Mesodermal cell (in vitro differentiated cells): ENCODE measurements around the gene ZNF428.

Experiments used
- H3K27ac ChIP-seq: 2 replicates; pipeline ENCODE4 v1.7.0; 2013; ENCODE audit warnings: mild to moderate bottlenecking, low read depth, low read length, moderate library complexity; ENCODE audit not compliant: severe bottlenecking
- H3K36me3 ChIP-seq: 2 replicates; pipeline ENCODE4 v1.7.1; 2013; ENCODE audit warnings: mild to moderate bottlenecking, low read length, moderate library complexity; ENCODE audit not compliant: control insufficient read depth, insufficient read depth
- H3K4me1 ChIP-seq: one replicate; pipeline ENCODE4 v1.7.1; 2013; ENCODE audit warnings: mild to moderate bottlenecking, low read length; ENCODE audit not compliant: insufficient read depth, control insufficient read depth, poor library complexity, severe bottlenecking
- H3K4me3 ChIP-seq: 2 replicates; pipeline ENCODE4 v1.7.0; 2013; ENCODE audit warnings: low read length, control low read depth, mild to moderate bottlenecking; ENCODE audit not compliant: insufficient read depth, poor library complexity, severe bottlenecking; ENCODE audit errors: extremely low read depth
- H3K9me3 ChIP-seq: 2 replicates; pipeline ENCODE4 v1.7.1; 2013; ENCODE audit warnings: mild to moderate bottlenecking, low read length, moderate library complexity; ENCODE audit not compliant: control insufficient read depth
- WGBS, 2 experiments: methylation state at CpG; one replicate each; pipeline ENCODE4 v1.1.5; 2013; ENCODE audit warnings: missing lambda C conversion rate in 2 of 2; ENCODE audit not compliant: insufficient coverage in 2 of 2; 5-methylcytosine and 5-hydroxymethylcytosine counted together

ZNF428 gene

DNA sequence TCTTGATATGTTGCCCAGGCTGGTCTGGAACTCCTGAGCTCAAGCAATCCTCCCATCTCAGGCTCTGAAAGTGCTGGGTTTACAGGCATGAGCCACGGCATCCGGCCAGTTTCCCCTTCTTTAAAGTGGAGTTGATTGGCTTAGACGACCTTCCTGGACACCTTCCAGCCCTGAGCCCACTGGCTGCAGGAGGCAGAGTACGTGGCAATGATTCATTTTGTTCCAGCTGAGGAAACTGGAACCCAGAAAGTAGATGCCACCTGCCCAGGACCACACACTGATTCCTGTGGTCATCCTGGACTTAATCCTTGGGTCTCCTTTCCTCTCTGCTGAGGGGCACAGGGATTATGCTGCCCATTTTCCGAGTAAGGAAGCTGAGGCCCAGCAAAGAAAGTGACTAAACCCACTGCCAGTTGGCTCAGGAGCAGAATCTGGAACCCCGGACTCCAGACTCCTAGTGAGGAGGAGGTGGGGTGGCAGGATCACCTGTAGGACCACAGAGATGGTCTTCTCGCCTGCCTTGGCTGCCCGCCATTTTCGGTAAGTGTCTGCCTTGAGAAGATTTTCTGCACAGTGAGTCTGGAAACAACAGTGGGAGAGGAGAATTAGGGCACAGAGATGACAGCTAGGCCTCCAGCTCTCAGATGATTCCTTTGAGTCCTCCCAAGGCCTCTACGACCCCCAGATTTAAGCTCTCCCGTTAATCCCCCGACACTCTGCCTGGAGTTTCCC lies 44.8 kb downstream of the ZNF428 start:
- Histone ChIP-seq H3K36me3 (peaks cover 9% of the 10 kb centered on the region), H3K4me3 (peak overlapping the region; percentile 90), H3K27ac (peak overlapping the region; percentile 77), H3K4me1 (peaks cover 7% of the 10 kb centered on the region), H3K9me3 (no peaks in the 10 kb centered on the region)
- 65 to 66% methylated on average over 10 to 12 of the region's 12 CpGs for WGBS, 2 experiments

DNA sequence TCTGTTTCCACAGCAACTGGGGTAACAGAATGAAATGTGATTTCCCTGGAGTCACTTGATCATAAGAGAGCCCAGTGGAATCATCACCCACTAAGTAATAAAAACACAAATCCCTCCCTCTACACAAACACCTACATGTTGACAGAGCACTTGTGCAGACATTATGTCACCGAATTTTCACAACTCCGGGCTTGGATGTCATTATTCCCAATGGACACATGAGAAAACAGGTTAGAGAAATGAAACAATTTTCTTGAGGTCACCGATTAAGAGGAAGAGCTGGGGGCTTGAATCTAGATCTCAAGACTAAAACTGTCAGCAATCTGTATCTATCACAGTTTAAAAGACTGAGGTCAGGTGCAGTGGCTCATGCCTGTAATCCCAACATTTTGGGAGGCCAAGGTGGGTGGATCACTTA lies 47.2 kb downstream of the ZNF428 start:
- no peak overlapping the region for H3K4me3 ChIP-seq
- peaks cover 7% of the 10 kb centered on the region for H3K4me1 ChIP-seq
- H3K27ac ChIP-seq = no peak overlapping the region
- 84 to 97% methylated on average over 3 of the region's 3 CpGs for WGBS, 2 experiments
- peaks cover 15% of the 10 kb centered on the region for H3K36me3 ChIP-seq
- no peaks in the 10 kb centered on the region for H3K9me3 ChIP-seq

DNA sequence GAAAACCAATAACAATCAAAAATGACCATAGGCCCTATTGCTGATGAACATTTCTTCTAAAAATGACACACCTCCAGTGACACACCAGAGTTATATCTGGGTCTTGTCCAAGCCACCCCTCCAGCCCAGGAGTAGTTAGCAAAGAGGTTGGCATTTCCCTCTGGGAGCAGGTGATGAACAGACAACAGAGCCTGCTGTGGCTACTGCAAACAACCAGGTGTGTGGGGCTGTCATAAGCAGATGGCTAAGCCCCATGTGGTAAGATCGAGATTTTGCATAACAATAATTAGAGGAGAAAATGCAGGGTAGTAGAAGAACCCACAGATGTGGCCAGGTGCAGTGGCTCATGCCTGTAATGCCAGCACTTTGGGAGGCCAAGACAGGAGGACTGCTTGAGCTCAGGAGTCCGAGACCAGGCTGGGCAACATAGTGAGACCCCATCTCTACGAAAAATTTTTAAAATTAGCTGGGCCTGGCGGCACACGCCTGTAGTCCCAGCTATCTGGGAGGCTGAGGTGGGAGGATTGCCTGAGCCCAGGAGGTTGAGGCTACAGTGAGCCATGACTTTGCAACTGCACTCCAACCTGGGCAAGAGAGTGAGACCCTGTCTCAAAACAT lies 49.1 kb downstream of the ZNF428 start:
- Histone ChIP-seq H3K36me3 (peaks cover 15% of the 10 kb centered on the region), H3K27ac (no peak overlapping the region), H3K9me3 (no peaks in the 10 kb centered on the region), H3K4me1 (peaks cover 4% of the 10 kb centered on the region), H3K4me3 (no peak overlapping the region)
- WGBS, 2 experiments = 93 to 98% methylated on average over 5 of the region's 5 CpGs

DNA sequence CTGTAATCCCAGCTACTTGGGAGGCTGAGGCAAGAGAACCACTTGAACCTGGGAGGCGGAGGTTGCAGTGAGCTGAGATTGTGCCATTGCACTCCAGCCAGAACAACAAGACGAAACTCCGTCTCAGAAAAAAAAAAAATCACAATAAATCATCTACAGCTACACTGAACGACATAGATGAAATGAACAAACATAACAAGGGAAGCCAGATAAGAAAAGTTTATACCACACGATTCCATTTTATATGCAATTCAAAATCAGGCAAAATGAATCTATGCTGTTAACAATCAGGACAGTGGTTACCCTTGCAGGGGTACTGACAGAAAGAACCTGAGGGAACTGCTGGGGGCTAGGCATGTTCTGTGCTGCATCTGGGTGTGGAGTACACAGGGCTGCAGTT lies 49.8 kb downstream of the ZNF428 start:
- peaks cover 4% of the 10 kb centered on the region for H3K4me1 ChIP-seq
- 96 to 100% methylated on average over 3 to 5 of the region's 5 CpGs for WGBS, 2 experiments
- H3K36me3 ChIP-seq = peaks cover 15% of the 10 kb centered on the region
- H3K27ac ChIP-seq = no peak overlapping the region
- no peak overlapping the region for H3K4me3 ChIP-seq
- H3K9me3 ChIP-seq = no peaks in the 10 kb centered on the region

DNA sequence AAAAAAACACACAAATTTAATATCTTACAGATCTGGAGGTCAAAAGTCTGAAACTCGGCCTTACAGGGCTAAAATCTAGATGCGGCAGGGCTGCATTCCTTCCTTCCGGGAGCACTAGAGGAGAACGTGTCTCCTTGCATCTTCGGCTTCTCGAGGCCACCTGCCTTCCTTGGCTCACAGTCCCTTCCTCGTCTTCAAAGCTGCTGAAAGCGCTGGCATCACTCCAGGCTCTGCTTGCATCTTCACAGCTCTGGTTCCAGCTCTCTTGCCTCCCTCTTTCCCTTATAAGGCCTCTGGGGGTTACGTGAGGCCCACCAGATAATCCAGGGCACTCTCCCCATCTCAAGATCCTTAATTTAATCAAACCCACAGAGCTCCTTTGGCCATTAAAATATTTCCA lies 54.6 kb downstream of the ZNF428 start:
- H3K36me3 ChIP-seq = peaks cover 26% of the 10 kb centered on the region
- no peaks in the 10 kb centered on the region for H3K9me3 ChIP-seq
- no peak overlapping the region for H3K27ac ChIP-seq
- WGBS, 2 experiments = 94% methylated on average over 9 of the region's 9 CpGs
- H3K4me3 ChIP-seq = no peak overlapping the region
- no peaks in the 10 kb centered on the region for H3K4me1 ChIP-seq

DNA sequence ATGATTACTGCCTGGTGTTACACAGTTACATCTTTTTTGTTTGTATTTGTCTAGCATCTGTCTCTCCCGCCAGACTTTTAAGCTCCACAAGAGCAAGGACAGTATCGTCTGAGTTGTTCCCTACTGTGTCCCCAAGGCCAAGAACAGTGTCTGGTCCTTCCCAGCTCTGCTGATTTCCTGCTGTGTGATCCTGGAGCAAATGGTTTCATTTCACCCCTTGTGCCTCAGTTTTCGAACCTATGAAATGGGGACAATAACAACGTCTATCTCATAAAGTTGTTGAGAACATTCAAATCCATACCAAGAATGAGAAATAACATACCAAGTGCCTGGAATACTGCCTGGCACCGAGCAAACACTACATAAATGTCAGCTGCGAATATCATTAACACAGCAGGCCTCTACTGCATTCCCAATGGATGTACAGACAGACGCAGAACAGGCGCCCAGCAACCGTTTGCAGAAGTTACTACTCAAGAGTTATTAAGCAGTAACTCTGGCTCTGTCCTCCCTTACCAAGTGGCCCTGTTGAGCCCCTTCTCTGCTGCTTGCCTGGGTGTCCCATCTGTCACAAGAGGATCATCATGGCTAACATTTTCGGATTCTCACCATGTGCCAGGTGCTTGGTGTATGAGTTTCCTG lies 55.5 kb downstream of the ZNF428 start:
- 84 to 86% methylated on average over 9 to 10 of the region's 10 CpGs for WGBS, 2 experiments
- Histone ChIP-seq H3K4me1 (no peaks in the 10 kb centered on the region), H3K4me3 (no peak overlapping the region), H3K9me3 (no peaks in the 10 kb centered on the region), H3K36me3 (peaks cover 30% of the 10 kb centered on the region), H3K27ac (no peak overlapping the region)

DNA sequence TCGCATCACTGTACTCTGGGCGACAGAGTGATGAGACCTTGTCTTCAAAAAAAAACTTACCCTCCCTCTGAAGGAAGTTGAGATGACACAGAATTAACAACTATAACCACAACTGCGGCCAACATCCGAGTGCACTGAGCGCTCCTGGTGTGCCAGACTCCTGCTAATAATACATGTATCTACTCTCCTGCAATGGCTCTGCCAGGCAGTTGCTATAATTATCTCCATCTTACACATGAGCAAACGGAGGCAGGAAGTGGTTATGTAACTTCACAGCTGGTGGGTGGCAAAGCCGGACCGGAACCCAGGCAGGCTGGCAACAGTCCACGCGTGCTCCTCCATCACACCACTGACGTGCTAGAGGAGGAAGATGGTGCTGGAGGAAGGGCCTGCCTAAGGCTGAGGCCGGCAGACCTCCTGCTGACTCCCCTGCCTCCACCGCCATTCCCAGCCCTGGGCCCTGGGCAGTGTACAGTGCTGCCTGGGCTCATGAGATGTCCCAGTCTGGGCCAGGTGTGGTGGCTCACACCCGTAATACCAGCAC lies 56.7 kb downstream of the ZNF428 start:
- 96 to 98% methylated on average over 5 to 13 of the region's 14 CpGs for WGBS, 2 experiments

DNA sequence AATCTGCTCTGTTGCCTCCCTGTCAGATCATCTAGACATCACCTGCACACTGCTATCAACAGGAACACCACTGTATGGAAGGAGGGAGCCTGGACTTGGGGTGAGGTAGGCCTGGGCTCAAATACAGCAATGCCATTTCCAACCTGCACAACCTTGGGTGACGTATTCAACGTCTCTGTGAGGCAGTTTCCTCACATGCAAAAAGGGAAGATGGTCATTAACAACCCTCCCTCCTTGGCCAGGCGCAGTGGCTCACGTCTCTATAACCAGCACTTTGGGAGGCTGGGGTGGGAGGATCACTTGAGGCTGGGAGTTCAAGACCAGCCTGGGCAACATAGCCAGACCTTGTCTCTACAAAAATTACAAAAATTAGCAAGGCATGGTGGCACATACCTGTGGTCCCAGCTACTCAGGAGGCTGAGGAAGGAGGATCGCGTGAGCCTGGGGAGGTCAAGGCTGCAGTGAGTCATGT lies 57.2 kb downstream of the ZNF428 start:
- WGBS, 2 experiments = 86 to 100% methylated on average over 4 to 5 of the region's 6 CpGs
- Histone ChIP-seq H3K36me3 (peaks cover 39% of the 10 kb centered on the region), H3K27ac (no peak overlapping the region), H3K4me1 (no peaks in the 10 kb centered on the region), H3K4me3 (no peak overlapping the region), H3K9me3 (no peaks in the 10 kb centered on the region)

More for the DNA sequence above, 56.7 kb downstream of the ZNF428 start:
- no peak overlapping the region for H3K4me3 ChIP-seq
- H3K36me3 ChIP-seq = peaks cover 35% of the 10 kb centered on the region
- no peaks in the 10 kb centered on the region for H3K4me1 ChIP-seq
- H3K9me3 ChIP-seq = no peaks in the 10 kb centered on the region
- H3K27ac ChIP-seq = no peak overlapping the region

DNA sequence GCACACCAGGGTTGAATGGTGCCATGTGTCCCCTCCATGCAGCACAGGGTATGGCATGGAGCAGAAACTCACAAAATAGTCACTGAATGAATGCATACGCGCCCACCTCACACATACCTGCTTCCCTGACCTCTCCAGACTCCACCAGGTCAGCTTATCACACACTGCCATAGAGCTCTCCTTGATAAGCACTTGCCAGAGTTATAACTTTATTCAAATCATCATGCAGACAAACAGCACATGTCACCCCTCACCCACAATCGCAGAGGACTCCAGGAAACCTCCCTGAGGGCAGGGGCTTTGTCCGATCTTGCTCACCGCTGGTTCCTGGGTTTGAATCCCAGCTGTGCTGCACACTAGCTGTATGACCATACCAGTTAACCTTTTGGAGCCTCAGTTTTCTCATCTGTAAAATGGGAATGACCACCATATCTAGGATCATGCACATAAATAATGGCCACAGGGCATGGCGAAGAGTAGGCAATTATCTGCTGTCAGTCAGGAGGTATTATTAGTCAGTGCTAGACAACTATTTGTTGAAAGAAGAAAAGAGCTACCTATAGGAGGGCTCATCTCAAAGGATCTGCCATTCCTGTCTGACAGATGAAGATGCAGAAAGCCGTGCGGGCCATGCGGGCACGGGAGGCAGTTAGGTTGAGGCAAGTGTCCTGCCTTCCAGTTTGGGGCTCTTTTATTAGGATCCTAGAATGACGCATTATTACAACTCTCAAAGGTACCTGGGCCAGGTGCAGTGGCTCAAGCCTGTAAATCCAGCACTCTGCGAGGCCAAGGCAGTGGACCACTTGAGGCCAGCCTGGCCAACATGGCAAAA lies 58.1 kb downstream of the ZNF428 start:
- H3K27ac ChIP-seq = no peak overlapping the region
- WGBS, 2 experiments = 93 to 95% methylated on average over 9 to 12 of the region's 12 CpGs
- no peaks in the 10 kb centered on the region for H3K4me1 ChIP-seq
- H3K9me3 ChIP-seq = no peaks in the 10 kb centered on the region
- peaks cover 40% of the 10 kb centered on the region for H3K36me3 ChIP-seq
- H3K4me3 ChIP-seq = no peak overlapping the region

DNA sequence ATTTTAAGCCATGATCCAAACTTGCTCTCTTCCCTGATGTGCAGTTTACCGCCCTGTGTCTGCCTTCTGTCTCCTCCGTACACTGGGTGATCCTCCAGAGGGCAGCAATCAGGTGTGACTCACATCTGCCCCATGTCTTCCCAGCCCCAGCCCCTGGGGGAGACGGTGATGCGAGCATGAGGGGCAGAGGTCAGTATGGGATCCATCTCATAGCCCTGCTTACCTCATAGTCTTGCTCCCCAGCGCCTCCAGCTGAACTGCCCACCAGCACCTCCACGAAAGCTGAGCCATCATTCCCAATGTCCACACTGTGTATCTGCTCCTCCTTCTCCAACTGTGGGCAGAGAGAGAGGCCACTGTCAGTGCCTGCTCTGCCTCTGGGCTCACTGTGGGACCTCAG lies 58.7 kb downstream of the ZNF428 start:
- Histone ChIP-seq H3K36me3 (peaks cover 45% of the 10 kb centered on the region), H3K4me1 (no peaks in the 10 kb centered on the region), H3K9me3 (no peaks in the 10 kb centered on the region), H3K27ac (no peak overlapping the region), H3K4me3 (no peak overlapping the region)
- WGBS, 2 experiments = 89 to 97% methylated on average over 2 to 4 of the region's 6 CpGs
